Measurements from ENCODE around the gene TUBB6. TPM values are rescaled to one million over a fixed set of nuclear protein-coding genes. Genes with fewer than 3 reads are reported as not detected.
A peak's percentile ranks its signal among the peaks of the same experiment; 100 is the strongest.

TUBB6 gene
- total RNA-seq, 4 donors from 2014 or later: 245 to 506 (median 331) TPM

DNA sequence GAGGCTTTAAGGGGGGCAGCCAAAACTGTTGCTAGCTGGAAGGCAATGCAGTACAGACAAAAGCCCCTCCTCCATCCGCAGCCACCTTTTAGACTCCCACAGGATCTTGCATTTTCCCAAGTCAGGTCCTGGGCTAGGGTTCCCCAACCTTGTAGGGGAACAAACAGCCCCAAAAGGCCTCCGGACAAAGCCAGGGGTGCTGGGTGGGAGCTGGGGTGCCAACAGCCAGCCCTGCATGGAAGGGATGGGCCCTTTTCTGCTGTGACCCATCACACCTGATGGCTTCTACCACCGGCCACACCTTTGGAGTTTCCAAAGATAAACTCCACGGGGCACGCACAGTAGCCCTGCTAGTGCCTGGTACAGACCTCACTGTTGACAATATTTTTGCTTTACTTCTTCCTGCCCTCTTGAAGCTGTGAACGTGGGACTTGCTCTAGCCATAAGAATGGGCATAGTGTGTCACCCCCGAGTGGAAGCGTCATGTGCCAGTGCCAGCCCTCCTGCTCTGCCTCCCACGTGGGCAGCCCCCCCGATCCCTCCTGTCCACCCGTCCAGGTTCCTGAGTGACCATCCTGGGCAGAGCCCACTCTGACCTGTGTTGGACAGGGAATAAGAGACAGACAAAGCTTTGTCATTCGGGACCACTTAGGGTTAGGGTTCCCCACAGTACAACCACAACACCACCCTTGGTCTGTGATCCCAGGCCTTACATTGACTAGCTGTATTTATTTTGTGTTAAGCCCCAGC lies 18.8 kb downstream of the TUBB6 start:
- H3K27me3 ChIP-seq: no peaks in the 10 kb centered on the region
- no peak for DNase-seq (ENCODE audit: low spot score in 2 of 2)
- peaks cover 2 to 95% (median 22%) of the 10 kb centered on the region in 3 donors for H3K36me3 ChIP-seq
- TF ChIP-seq, protein P1, sequence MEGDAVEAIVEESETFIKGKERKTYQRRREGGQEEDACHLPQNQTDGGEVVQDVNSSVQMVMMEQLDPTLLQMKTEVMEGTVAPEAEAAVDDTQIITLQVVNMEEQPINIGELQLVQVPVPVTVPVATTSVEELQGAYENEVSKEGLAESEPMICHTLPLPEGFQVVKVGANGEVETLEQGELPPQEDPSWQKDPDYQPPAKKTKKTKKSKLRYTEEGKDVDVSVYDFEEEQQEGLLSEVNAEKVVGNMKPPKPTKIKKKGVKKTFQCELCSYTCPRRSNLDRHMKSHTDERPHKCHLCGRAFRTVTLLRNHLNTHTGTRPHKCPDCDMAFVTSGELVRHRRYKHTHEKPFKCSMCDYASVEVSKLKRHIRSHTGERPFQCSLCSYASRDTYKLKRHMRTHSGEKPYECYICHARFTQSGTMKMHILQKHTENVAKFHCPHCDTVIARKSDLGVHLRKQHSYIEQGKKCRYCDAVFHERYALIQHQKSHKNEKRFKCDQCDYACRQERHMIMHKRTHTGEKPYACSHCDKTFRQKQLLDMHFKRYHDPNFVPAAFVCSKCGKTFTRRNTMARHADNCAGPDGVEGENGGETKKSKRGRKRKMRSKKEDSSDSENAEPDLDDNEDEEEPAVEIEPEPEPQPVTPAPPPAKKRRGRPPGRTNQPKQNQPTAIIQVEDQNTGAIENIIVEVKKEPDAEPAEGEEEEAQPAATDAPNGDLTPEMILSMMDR (IDR thresholded peaks at IDR 0.05): no peak
- TF ChIP-seq EP300 (IDR thresholded peaks at IDR 0.05) (no peak), POLR2A (IDR thresholded peaks at IDR 0.05) (no peak)
- peaks cover 0 to 12% (median under 1%) of the 10 kb centered on the region in 4 donors for H3K4me1 ChIP-seq
- WGBS, 2 donors: 89 to 90% methylated on average over 12 of the region's 12 CpGs
- H3K4me3 ChIP-seq: no peak overlapping the region
- H3K27ac ChIP-seq: no peak overlapping the region
- no peaks in the 10 kb centered on the region for H3K9me3 ChIP-seq

DNA sequence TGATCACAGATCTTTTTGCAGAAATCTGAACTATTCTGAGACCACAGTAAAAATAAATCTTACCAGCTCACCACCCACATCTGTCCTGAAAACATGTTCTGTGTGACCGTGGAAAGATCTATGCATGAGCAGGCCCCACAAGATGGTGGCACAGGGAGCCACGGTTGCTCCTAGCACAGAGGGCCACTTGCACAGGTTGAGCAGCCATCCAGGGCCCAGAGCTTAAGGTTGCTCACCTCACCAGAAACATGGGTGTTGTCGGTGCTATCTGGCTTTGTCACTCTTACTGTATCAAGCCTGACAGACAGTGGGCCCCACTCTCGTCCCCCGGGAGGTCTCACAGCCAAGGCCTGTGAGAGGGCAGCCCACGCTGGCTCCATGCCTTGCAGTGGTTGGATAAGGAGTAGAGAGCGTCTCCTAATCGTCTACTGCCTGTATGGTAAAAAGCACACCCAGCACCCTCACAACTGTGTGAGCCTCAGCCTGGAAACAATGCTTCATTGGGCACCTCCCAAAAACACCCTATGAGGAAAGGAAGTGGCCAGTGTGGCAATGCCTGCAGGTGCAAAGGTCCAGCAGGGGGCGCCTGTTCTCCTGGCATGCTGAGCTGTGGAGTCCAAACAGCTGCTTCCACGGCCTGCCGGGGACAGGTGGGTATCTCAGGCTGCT lies 19.6 kb downstream of the TUBB6 start:
- Histone ChIP-seq H3K27ac (no peak overlapping the region), H3K27me3 (no peaks in the 10 kb centered on the region), H3K36me3 (peaks cover 2 to 87% (median 22%) of the 10 kb centered on the region in 3 donors), H3K4me1 (peaks cover 0 to 10% (median 0%) of the 10 kb centered on the region in 4 donors), H3K4me3 (no peak overlapping the region), H3K9me3 (no peaks in the 10 kb centered on the region)
- 59 to 75% methylated on average over 6 to 11 of the region's 11 CpGs for WGBS, 2 donors
- TF ChIP-seq, protein P1 (IDR thresholded peaks at IDR 0.05): peak; percentile 52 to 69 (median 62)
- no peak for TF ChIP-seq POLR2A (IDR thresholded peaks at IDR 0.05)
- DNase-seq (ENCODE audit: low spot score in 2 of 2): peak; percentile 56 to 66

DNA sequence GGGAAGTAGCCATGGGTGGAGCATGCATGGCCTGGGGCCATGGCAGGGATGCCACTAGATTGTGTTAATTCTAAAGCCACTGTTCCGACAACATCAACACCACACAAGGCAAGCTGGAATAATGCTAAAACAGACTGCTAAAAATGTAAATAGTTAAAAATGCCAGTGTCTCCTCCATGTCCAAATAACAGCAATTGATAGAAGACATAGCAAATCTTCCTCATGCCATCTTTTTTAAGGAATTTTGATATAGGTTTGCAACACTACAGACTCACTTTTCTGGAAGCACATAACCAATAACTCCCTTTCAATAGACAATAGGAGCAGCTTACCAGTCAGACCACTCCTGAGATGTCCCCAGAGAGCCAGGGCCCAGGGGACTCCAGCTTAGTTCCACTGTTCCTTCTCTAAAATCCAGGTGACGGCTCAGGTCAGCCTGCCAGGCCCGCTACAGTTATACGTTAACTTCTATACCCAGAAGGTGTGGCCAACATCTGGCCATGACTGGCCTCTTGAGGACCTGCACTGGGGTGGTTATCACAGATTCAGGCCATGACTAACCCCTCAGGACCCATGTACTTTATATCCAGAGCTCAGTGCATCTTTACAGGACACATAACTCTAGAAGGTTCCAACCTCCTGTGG lies 20.3 kb downstream of the TUBB6 start:
- H3K27ac ChIP-seq: no peak overlapping the region
- no peak overlapping the region for H3K4me3 ChIP-seq
- H3K9me3 ChIP-seq: no peaks in the 10 kb centered on the region
- no peak for DNase-seq (ENCODE audit: low spot score in 2 of 2)
- no peaks in the 10 kb centered on the region for H3K27me3 ChIP-seq
- peaks cover 0 to 10% (median 0%) of the 10 kb centered on the region in 4 donors for H3K4me1 ChIP-seq
- H3K36me3 ChIP-seq: peaks cover 2 to 83% (median 22%) of the 10 kb centered on the region in 3 donors
- 96 to 97% methylated on average over 4 of the region's 4 CpGs for WGBS, 2 donors
- TF ChIP-seq, protein P1 (IDR thresholded peaks at IDR 0.05): peak in 1 of 5 experiments; percentile 1
- TF ChIP-seq EP300 (IDR thresholded peaks at IDR 0.05) (no peak), POLR2A (IDR thresholded peaks at IDR 0.05) (no peak)

DNA sequence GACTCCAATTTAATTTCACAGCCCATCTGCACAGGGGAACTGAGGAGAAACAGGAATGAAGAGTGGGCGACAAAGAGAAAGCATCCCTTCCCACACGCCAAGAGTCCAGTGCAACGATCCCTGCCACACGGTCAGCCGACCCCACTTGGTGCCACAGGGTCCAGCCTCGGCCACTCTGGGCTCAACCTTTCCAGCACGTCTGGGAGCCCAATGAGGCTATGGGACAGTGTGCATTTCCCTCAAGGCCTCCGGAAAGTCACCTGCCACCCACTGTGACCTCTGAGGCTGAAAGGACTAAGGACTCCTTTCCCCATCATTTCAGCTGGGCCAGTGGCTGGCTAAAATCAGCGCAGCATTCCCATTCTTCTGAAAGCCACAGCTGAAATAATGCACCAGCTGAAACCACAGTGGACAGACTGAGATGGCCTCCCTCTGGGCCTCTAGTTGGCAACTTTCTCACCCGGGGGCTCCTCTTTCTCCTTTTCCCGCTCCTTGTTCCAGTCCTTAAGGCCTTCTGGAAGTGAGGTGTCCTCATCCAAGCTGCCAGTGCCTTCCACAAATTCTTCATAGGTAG lies 21.2 kb downstream of the TUBB6 start:
- WGBS, 2 donors: 84% methylated on average over 9 to 11 of the region's 11 CpGs
- no peak overlapping the region for H3K27ac ChIP-seq
- no peak overlapping the region for H3K4me3 ChIP-seq
- H3K9me3 ChIP-seq: no peaks in the 10 kb centered on the region
- DNase-seq (ENCODE audit: low spot score in 2 of 2): no peak
- TF ChIP-seq, protein P1 (IDR thresholded peaks at IDR 0.05): no peak
- TF ChIP-seq POLR2A (IDR thresholded peaks at IDR 0.05): no peak
- TF ChIP-seq EP300 (IDR thresholded peaks at IDR 0.05): no peak
- peaks cover 0 to 10% (median 0%) of the 10 kb centered on the region in 4 donors for H3K4me1 ChIP-seq
- H3K36me3 ChIP-seq: peaks cover 4 to 83% (median 22%) of the 10 kb centered on the region in 3 donors
- no peaks in the 10 kb centered on the region for H3K27me3 ChIP-seq
